ENCODE results near the gene GALNT5.

DNA sequence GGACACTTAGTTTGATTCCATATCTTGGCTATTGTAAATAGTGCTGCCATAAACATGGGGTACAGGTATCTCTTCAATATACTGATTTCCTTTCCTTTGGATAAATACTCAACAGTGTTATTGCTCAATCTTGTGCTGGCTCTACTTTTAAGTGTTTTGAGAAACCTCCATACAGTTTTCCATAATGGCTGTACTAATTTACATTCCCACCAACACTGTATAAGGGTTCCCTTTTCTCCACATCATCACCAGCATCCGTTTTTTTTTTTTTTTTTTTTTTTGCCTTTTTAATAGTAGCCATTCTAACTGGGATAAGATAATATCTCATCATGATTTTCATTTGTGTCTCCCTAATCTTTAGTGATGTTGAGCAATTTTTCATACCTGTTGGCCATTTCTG, 29.9 kb upstream of the GALNT5 start:
- TF ChIP-seq, protein P1, sequence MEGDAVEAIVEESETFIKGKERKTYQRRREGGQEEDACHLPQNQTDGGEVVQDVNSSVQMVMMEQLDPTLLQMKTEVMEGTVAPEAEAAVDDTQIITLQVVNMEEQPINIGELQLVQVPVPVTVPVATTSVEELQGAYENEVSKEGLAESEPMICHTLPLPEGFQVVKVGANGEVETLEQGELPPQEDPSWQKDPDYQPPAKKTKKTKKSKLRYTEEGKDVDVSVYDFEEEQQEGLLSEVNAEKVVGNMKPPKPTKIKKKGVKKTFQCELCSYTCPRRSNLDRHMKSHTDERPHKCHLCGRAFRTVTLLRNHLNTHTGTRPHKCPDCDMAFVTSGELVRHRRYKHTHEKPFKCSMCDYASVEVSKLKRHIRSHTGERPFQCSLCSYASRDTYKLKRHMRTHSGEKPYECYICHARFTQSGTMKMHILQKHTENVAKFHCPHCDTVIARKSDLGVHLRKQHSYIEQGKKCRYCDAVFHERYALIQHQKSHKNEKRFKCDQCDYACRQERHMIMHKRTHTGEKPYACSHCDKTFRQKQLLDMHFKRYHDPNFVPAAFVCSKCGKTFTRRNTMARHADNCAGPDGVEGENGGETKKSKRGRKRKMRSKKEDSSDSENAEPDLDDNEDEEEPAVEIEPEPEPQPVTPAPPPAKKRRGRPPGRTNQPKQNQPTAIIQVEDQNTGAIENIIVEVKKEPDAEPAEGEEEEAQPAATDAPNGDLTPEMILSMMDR (IDR thresholded peaks at IDR 0.05; ENCODE audit: insufficient read depth, low read length, poor library complexity, severe bottlenecking) = no peak
- no peak for TF ChIP-seq EZH2phosphoT487 (conservative IDR thresholded peaks at IDR 0.05; ENCODE audit: low read length)

Data from SU-DHL-6 (cell line).